ENCODE data around the gene PRPF31.

The PRPF31 gene

GRCh38 chr19:54145541-54146158, 30.1 kb downstream of the PRPF31 start:
- DNase-seq, result no peak

GRCh38 chr19:54147676-54148075, 32.1 kb downstream of the PRPF31 start:
- DNase-seq, result no peak

GRCh38 chr19:54148158-54148557, 32.6 kb downstream of the PRPF31 start:
- no peak for DNase-seq

GRCh38 chr19:54149021-54149812, 33.7 kb downstream of the PRPF31 start:
- no peak for DNase-seq

GRCh38 chr19:54151362-54152035, 35.9 kb downstream of the PRPF31 start:
- no peak for DNase-seq

- no peak for DNase-seq
Observed at GRCh38 chr19:54152267-54152666, 36.7 kb downstream of the PRPF31 start.

- no peak for DNase-seq
Observed at GRCh38 chr19:54152878-54153524, 37.4 kb downstream of the PRPF31 start.

- DNase-seq, result no peak
Observed at GRCh38 chr19:54153731-54154326, 38.3 kb downstream of the PRPF31 start.

GRCh38 chr19:54154603-54155345, 39.2 kb downstream of the PRPF31 start:
- peak; percentile 58 for DNase-seq

- DNase-seq, result no peak
Observed at GRCh38 chr19:54155694-54156093, 40.1 kb downstream of the PRPF31 start.

GRCh38 chr19:54156490-54156889, 40.9 kb downstream of the PRPF31 start:
- DNase-seq, result no peak

GRCh38 chr19:54156953-54157352, 41.4 kb downstream of the PRPF31 start:
- DNase-seq, result no peak

GRCh38 chr19:54158812-54159351, 43.3 kb downstream of the PRPF31 start:
- peak; percentile 58 for DNase-seq

- peak; percentile 99 for DNase-seq
Observed at GRCh38 chr19:54159352-54160181, 44.0 kb downstream of the PRPF31 start, which contains the start of gene LENG1. Gene LENG1 (minus strand): TSS chr19:54159721. CDS start chr19:54159695, 26 bp downstream.

- peak; percentile 22 for DNase-seq
Observed at GRCh38 chr19:54160182-54160811, 44.7 kb downstream of the PRPF31 start.

GRCh38 chr19:54160854-54161253, 45.3 kb downstream of the PRPF31 start:
- no peak for DNase-seq

- peak; percentile 90 for DNase-seq
Observed at GRCh38 chr19:54162241-54162805, 46.8 kb downstream of the PRPF31 start.

GRCh38 chr19:54162884-54163283, 47.3 kb downstream of the PRPF31 start:
- DNase-seq, result no peak

GRCh38 chr19:54164369-54165068, 49.0 kb downstream of the PRPF31 start:
- DNase-seq, result peak; percentile 79
